MCF 10A (cell line): ENCODE results near the gene DIP2C. TPM values are rescaled to one million over a fixed set of nuclear protein-coding genes. Genes with fewer than 3 reads are reported as not detected.
A peak's percentile ranks its signal among the peaks of the same experiment; 100 is the strongest.

Experiments used
- BruUV-seq: library from RNA; stranded (reverse); fragments of 400-500 nt; replicated peaks from 2 replicates; lab custom pipeline; 2021; lab: Mats Ljungman, UMichigan
- CTCF ChIA-PET: fragments of 300-600 bp; sonication (Branson Sonifier 250); formaldehyde crosslinking; extraction: SDS; loops from one replicate; lab custom pipeline; 2021; ENCODE audit warnings: antibody characterized with exemption, inconsistent platforms; lab: Yijun Ruan, JAX
- POLR2A ChIA-PET: fragments of 300-600, 350-650 bp; sonication (Branson Sonifier 250); formaldehyde crosslinking; extraction: SDS; loops from one replicate; lab custom pipeline; 2020; ENCODE audit warnings: antibody characterized with exemption, inconsistent platforms; lab: Yijun Ruan, JAX
- DNase-seq: peaks from one replicate; pipeline ENCODE4 v3.0.0-alpha.2; 2018; ENCODE audit not compliant: unreplicated experiment
- H3K27ac Mint-ChIP-seq: one replicate; pipeline ENCODE4 v1.8.0; 2022; ENCODE audit warnings: mild to moderate bottlenecking, low read depth, mixed read lengths; ENCODE audit not compliant: unreplicated experiment
- H3K27me3 Mint-ChIP-seq: one replicate; pipeline ENCODE4 v1.8.0; 2022; ENCODE audit warnings: mixed read lengths; ENCODE audit not compliant: insufficient read depth, unreplicated experiment
- H3K36me3 Mint-ChIP-seq: one replicate; pipeline ENCODE4 v1.8.0; 2022; ENCODE audit warnings: mild to moderate bottlenecking, moderate library complexity, mixed read lengths; ENCODE audit not compliant: insufficient read depth, unreplicated experiment
- H3K4me1 Mint-ChIP-seq: one replicate; pipeline ENCODE4 v1.8.0; 2022; ENCODE audit warnings: mixed read lengths; ENCODE audit not compliant: insufficient read depth, unreplicated experiment
- H3K4me3 Mint-ChIP-seq: one replicate; pipeline ENCODE4 v1.8.0; 2022; ENCODE audit warnings: mild to moderate bottlenecking, moderate library complexity, mixed read lengths; ENCODE audit not compliant: unreplicated experiment
- H3K9me3 Mint-ChIP-seq: one replicate; pipeline ENCODE4 v1.8.0; 2022; ENCODE audit warnings: mixed read lengths; ENCODE audit not compliant: unreplicated experiment
- intact Hi-C: fragments of 100-400 bp; cut with micrococcal nuclease; formaldehyde crosslinking; loops from 2 replicates; pipeline ENCODE4 v1.14.1; 2022
- total RNA-seq: library from RNA; stranded (reverse); gene quantifications from 2 replicates; pipeline ENCODE4 v1.2.3, GENCODE V29; 2022
- TF ChIP-seq, protein P1 (sequence below): fragments of 200-600 bp; IDR thresholded peaks from one replicate; pipeline ENCODE4 v1.8.0; 2022; ENCODE audit warnings: antibody characterized with exemption, mild to moderate bottlenecking; ENCODE audit not compliant: unreplicated experiment

Gene DIP2C
- total RNA-seq, 1 experiment from 2014 or later = 0.37 TPM

DNA sequence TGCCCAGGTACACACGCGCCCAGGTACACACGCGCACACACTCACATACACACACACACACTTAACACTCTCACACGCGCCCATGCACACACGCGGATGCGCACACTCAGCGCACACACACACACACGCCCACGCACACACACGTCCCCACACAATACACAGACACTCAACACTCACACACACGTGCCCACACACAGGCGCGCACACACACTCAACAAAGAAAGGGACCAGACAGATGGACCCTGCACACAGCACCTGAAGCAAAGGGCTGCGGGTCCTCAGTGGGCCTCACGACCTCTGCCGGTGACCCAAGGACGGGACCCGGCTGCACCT lies 296.8 kb downstream of the DIP2C start:
- POLR2A ChIA-PET = no interaction called here
- CTCF ChIA-PET = no interaction called here
- H3K9me3 Mint-ChIP-seq = no peaks in the 10 kb centered on the region
- intact Hi-C loops = no loop called here
- H3K4me3 Mint-ChIP-seq = no peak overlapping the region
- TF ChIP-seq, protein P1, sequence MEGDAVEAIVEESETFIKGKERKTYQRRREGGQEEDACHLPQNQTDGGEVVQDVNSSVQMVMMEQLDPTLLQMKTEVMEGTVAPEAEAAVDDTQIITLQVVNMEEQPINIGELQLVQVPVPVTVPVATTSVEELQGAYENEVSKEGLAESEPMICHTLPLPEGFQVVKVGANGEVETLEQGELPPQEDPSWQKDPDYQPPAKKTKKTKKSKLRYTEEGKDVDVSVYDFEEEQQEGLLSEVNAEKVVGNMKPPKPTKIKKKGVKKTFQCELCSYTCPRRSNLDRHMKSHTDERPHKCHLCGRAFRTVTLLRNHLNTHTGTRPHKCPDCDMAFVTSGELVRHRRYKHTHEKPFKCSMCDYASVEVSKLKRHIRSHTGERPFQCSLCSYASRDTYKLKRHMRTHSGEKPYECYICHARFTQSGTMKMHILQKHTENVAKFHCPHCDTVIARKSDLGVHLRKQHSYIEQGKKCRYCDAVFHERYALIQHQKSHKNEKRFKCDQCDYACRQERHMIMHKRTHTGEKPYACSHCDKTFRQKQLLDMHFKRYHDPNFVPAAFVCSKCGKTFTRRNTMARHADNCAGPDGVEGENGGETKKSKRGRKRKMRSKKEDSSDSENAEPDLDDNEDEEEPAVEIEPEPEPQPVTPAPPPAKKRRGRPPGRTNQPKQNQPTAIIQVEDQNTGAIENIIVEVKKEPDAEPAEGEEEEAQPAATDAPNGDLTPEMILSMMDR = no peak
- H3K27me3 Mint-ChIP-seq = no peaks in the 10 kb centered on the region
- BruUV-seq = no TSS peak
- H3K36me3 Mint-ChIP-seq = no peaks in the 10 kb centered on the region
- no peak for DNase-seq
- H3K27ac Mint-ChIP-seq = no peak overlapping the region
- H3K4me1 Mint-ChIP-seq = no peaks in the 10 kb centered on the region

DNA sequence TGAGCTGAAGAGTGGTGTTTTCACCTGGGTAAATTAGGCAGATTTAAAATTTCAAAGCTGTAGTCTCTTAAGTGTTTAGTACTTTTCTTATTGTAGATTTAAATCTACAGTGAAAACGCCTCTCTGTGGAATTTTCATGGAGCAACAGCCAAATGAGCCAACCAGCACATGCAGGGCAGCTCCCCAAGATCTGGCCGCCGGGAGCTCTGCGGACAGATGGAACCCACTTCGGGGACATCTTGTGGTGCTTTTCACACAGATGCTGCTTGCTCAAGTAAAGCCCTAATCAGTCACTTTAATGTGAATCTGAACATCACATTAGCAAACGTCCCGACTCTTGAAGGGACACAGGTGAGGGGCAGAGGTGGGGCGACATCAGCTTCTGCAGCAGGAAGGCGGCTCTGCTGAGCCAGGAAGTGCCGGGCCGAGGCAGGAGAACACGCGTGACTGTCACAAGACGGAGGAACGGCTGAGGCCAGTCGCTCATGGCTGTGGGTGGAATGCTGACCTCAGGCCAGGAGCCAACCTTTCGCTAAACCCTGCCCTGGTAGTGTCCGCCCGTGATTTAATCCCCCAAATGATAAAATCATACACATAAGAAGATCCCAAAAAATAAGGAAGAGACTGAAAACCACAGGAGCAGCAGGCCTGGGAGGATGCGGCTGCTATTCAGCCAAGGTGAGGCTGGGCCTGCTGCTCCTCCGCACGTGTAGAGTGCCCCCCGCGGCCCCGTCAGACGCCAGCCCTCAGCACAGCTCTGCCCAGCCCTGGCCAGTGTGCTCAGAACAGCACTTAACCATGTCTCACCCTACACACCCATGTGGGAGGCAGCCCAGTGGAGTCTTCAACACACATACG lies 297.4 kb downstream of the DIP2C start:
- H3K36me3 Mint-ChIP-seq = no peaks in the 10 kb centered on the region
- no peaks in the 10 kb centered on the region for H3K4me1 Mint-ChIP-seq
- H3K27ac Mint-ChIP-seq = no peak overlapping the region
- TF ChIP-seq, protein P1 = no peak
- no peak overlapping the region for H3K4me3 Mint-ChIP-seq
- ChIA-PET CTCF (interaction anchor here (0.7 kb wide), 1 partner anchor 162 kb away, joined by 3 read pairs; no protein-coding TSS in a partner anchor), POLR2A (no interaction called here)
- no TSS peak for BruUV-seq
- intact Hi-C loops = no loop called here
- no peaks in the 10 kb centered on the region for H3K27me3 Mint-ChIP-seq
- no peak for DNase-seq
- no peaks in the 10 kb centered on the region for H3K9me3 Mint-ChIP-seq

DNA sequence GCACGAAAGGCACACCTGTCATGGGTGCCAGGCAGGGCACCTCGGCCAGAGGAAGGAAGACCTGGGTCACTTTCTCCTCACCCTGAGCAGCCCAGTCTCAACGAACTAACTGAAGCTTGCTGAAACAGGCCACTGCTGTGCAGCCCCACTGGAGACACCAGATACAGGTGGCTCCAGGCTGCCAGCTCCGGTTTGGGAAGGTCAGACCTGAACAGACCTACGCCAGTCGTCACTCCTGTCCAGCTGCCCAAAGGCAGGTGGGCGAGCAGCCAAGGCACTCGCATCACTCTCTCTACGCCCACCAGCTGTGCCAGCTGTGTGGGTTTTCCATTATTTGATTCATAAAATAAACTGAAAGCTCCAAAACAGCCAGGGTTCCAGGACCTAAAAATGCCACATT lies 298.2 kb downstream of the DIP2C start:
- no TSS peak for BruUV-seq
- peak; percentile 26 for DNase-seq

DNA sequence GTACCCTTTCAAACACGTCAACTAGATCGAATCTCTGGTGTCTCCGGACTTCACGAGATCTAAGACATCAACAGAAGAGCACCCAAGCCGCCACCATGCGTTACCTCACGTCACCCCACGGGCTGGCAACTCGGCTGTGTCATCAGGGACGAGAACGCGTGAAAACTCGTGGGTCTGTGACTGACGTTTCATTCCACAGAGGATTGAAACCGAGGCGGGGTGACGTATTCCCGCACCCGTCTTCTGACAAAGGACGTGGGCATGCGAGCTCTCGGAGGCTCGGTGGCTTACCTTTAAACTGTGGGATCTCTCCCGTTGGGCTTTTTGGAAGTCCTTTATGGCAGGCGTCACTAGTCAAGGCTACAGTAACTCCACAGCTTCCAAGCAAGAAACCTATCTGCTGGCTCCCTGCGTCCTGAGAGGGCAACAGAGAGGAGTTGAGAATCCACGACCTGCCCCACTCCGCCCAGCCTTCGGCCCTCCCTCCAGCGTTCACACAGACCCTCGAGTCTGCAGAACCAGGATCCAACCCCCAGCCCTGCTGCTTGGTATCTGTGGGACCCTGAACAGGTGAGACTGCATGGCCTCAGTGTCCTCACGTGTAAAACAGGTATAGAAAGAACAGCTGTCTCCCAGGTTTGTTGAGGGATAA lies 298.9 kb downstream of the DIP2C start:
- TF ChIP-seq, protein P1 = no peak
- no peaks in the 10 kb centered on the region for H3K36me3 Mint-ChIP-seq
- no peak for DNase-seq
- ChIA-PET CTCF (no interaction called here), POLR2A (no interaction called here)
- H3K27ac Mint-ChIP-seq = no peak overlapping the region
- no TSS peak for BruUV-seq
- intact Hi-C loops = no loop called here
- H3K9me3 Mint-ChIP-seq = no peaks in the 10 kb centered on the region
- no peaks in the 10 kb centered on the region for H3K27me3 Mint-ChIP-seq
- no peak overlapping the region for H3K4me3 Mint-ChIP-seq
- H3K4me1 Mint-ChIP-seq = no peaks in the 10 kb centered on the region

More for the DNA sequence above, 298.2 kb downstream of the DIP2C start:
- ChIA-PET CTCF (interaction anchor here (0.7 kb wide), 1 partner anchor 162 kb away, joined by 3 read pairs; no protein-coding TSS in a partner anchor), POLR2A (no interaction called here)
- Mint-ChIP-seq H3K27ac (no peak overlapping the region), H3K9me3 (no peaks in the 10 kb centered on the region), H3K36me3 (no peaks in the 10 kb centered on the region), H3K27me3 (no peaks in the 10 kb centered on the region), H3K4me3 (no peak overlapping the region), H3K4me1 (no peaks in the 10 kb centered on the region)
- intact Hi-C loops = no loop called here
- TF ChIP-seq, protein P1 = no peak
